Activated CD4-positive, CD25-positive, alpha-beta regulatory T cell treated with anti-CD3 and anti-CD28 coated beads, Interleukin-2, amount 50 U/mL, for 24 hours (primary cell): ENCODE data around the gene DDX49.
A peak's percentile ranks its signal among the peaks of the same experiment; 100 is the strongest.
"Not testable (repeated sequence)": the region's sequence is repeated elsewhere in the genome, so short reads cannot be mapped to it uniquely, and the experiment has no call there.

ENCODE experiments used
- ATAC-seq, 2 donors: fragments of 150-1000 bp; cut with Tn5 transposase; one replicate each; pipeline ENCODE4 v1.10.0; 2021; ENCODE audit warnings: mild to moderate bottlenecking in 1 of 2, moderate library complexity in 1 of 2

DDX49 gene

GRCh38 chr19:18896421-18896841, 23.1 kb upstream of the DDX49 start:
- peak in 1 of 2 donors; percentile 29 for ATAC-seq

GRCh38 chr19:18897094-18898029, 22.2 kb upstream of the DDX49 start:
- no peak for ATAC-seq

- no peak for ATAC-seq
Observed at GRCh38 chr19:18898081-18898606, 21.4 kb upstream of the DDX49 start.

GRCh38 chr19:18898607-18899408, 20.7 kb upstream of the DDX49 start:
- no peak for ATAC-seq

GRCh38 chr19:18899624-18900560, 19.6 kb upstream of the DDX49 start:
- no peak for ATAC-seq

- no peak for ATAC-seq
Observed at GRCh38 chr19:18900700-18901481, 18.6 kb upstream of the DDX49 start.

GRCh38 chr19:18901491-18901890, 18.0 kb upstream of the DDX49 start:
- no peak for ATAC-seq

GRCh38 chr19:18902519-18902918, 17.0 kb upstream of the DDX49 start:
- ATAC-seq: not testable (repeated sequence)

GRCh38 chr19:18903156-18904037, 16.1 kb upstream of the DDX49 start:
- no peak for ATAC-seq

GRCh38 chr19:18904334-18905057, 15.0 kb upstream of the DDX49 start:
- ATAC-seq: no peak

- ATAC-seq: no peak
Observed at GRCh38 chr19:18905058-18905456, 14.5 kb upstream of the DDX49 start.

- no peak for ATAC-seq
Observed at GRCh38 chr19:18905513-18906236, 13.8 kb upstream of the DDX49 start.

GRCh38 chr19:18906605-18907519, 12.7 kb upstream of the DDX49 start:
- ATAC-seq: no peak

GRCh38 chr19:18908917-18909619, 10.4 kb upstream of the DDX49 start:
- ATAC-seq: no peak

GRCh38 chr19:18910010-18910409, 9.5 kb upstream of the DDX49 start:
- no peak for ATAC-seq

GRCh38 chr19:18910801-18911436, 8.6 kb upstream of the DDX49 start:
- ATAC-seq: no peak

GRCh38 chr19:18912933-18913332, 6.6 kb upstream of the DDX49 start:
- no peak for ATAC-seq
